GM18951 (cell line): ENCODE results near the gene FGA.

ENCODE experiments used
- POLR2A ChIP-seq: IDR thresholded peaks from 4 replicates; pipeline ENCODE4 v1.6.1; 2011; ENCODE audit warnings: mild to moderate bottlenecking; ENCODE audit not compliant: insufficient read length, insufficient read depth; ENCODE audit errors: extremely low read depth
- in situ Hi-C: fragments of 300-500 bp; cut with MboI; formaldehyde crosslinking; loops from one replicate; pipeline ENCODE4 v1.12.0; 2022; ENCODE audit warnings: low sequenced_read_pairs, mixed read lengths, inconsistent platforms; ENCODE audit not compliant: unreplicated experiment

The FGA gene

GRCh38 chr4:154590329-154591006, at the start of gene FGA:
Gene FGA, minus strand, starts transcription at chr4:154590742. Its CDS starts 55 bp downstream, at chr4:154590687.
- no peak for TF ChIP-seq POLR2A
- in situ Hi-C loops, result no loop called here

GRCh38 chr4:154634058-154634457, 43.5 kb upstream of the FGA start:
- no peak for TF ChIP-seq POLR2A
- in situ Hi-C loops, result no loop called here

GRCh38 chr4:154631828-154632227, 41.3 kb upstream of the FGA start:
- no peak for TF ChIP-seq POLR2A
- in situ Hi-C loops, result no loop called here

- in situ Hi-C loops, result no loop called here
- no peak for TF ChIP-seq POLR2A
These were observed 39.8 kb upstream of the FGA start for GRCh38 chr4:154630324-154630723.

- in situ Hi-C loops, result no loop called here
- no peak for TF ChIP-seq POLR2A
These were observed 36.4 kb upstream of the FGA start for GRCh38 chr4:154626793-154627484.

GRCh38 chr4:154625971-154626370, 35.4 kb upstream of the FGA start:
- in situ Hi-C loops, result no loop called here
- no peak for TF ChIP-seq POLR2A

GRCh38 chr4:154623995-154624394, 33.5 kb upstream of the FGA start:
- no peak for TF ChIP-seq POLR2A
- in situ Hi-C loops, result no loop called here

- no peak for TF ChIP-seq POLR2A
- in situ Hi-C loops, result no loop called here
These were observed 32.9 kb upstream of the FGA start for GRCh38 chr4:154623436-154623835.

- in situ Hi-C loops, result no loop called here
- no peak for TF ChIP-seq POLR2A
These were observed 32.1 kb upstream of the FGA start for GRCh38 chr4:154622598-154622997.

GRCh38 chr4:154620111-154620510, 29.6 kb upstream of the FGA start:
- TF ChIP-seq POLR2A, result no peak
- in situ Hi-C loops, result no loop called here

- no peak for TF ChIP-seq POLR2A
- in situ Hi-C loops, result loop anchor here (5.0 kb wide), 1 partner anchor 62 kb away; no protein-coding TSS in a partner anchor
These were observed 28.3 kb upstream of the FGA start for GRCh38 chr4:154618708-154619315.

GRCh38 chr4:154617820-154618317, 27.3 kb upstream of the FGA start:
- in situ Hi-C loops, result loop anchor here (5.0 kb wide), 1 partner anchor 61 kb away; no protein-coding TSS in a partner anchor
- TF ChIP-seq POLR2A, result no peak

GRCh38 chr4:154616731-154617130, 26.2 kb upstream of the FGA start:
- TF ChIP-seq POLR2A, result no peak
- in situ Hi-C loops, result loop anchor here (5.0 kb wide), 1 partner anchor 59 kb away; no protein-coding TSS in a partner anchor
